GM18520 (cell line): Measurements from ENCODE around the gene ABCC5.
"Not testable (repeated sequence)": the region's sequence is repeated elsewhere in the genome, so short reads cannot be mapped to it uniquely, and the experiment has no call there.

Experiments used
- ATAC-seq: cut with Tn5 transposase; IDR thresholded peaks from one replicate; pipeline ENCODE4 v1.9.1; 2021; ENCODE audit not compliant: unreplicated experiment

ABCC5 gene

GRCh38 chr3:183896184-183896583, 121.5 kb downstream of the ABCC5 start:
- no peak for ATAC-seq

GRCh38 chr3:183895774-183896173, 121.9 kb downstream of the ABCC5 start:
- ATAC-seq = no peak

- ATAC-seq = no peak
Measured at GRCh38 chr3:183895296-183895695, 122.4 kb downstream of the ABCC5 start.

GRCh38 chr3:183892610-183893214, 125.0 kb downstream of the ABCC5 start:
- no peak for ATAC-seq

GRCh38 chr3:183885766-183886165, 131.9 kb downstream of the ABCC5 start:
- ATAC-seq = no peak

GRCh38 chr3:183884427-183885296, 133.0 kb downstream of the ABCC5 start, which contains the start of gene PARL:
Gene PARL, minus strand, starts transcription at chr3:183884880. Its CDS starts 34 bp downstream, at chr3:183884846.
- ATAC-seq = peak; percentile 100

GRCh38 chr3:183884097-183884426, 133.6 kb downstream of the ABCC5 start:
- ATAC-seq = no peak

GRCh38 chr3:183883291-183884096, 134.2 kb downstream of the ABCC5 start:
- ATAC-seq = no peak

GRCh38 chr3:183880121-183880520, 137.6 kb downstream of the ABCC5 start:
- no peak for ATAC-seq

- ATAC-seq = no peak
Measured at GRCh38 chr3:183879243-183879642, 138.4 kb downstream of the ABCC5 start.

GRCh38 chr3:183878071-183878470, 139.6 kb downstream of the ABCC5 start:
- no peak for ATAC-seq

GRCh38 chr3:183877227-183877626, 140.5 kb downstream of the ABCC5 start:
- ATAC-seq = not testable (repeated sequence)

GRCh38 chr3:183875411-183875810, 142.3 kb downstream of the ABCC5 start:
- ATAC-seq = no peak

GRCh38 chr3:183873914-183874313, 143.8 kb downstream of the ABCC5 start:
- ATAC-seq = no peak

GRCh38 chr3:183871541-183871940, 146.1 kb downstream of the ABCC5 start:
- no peak for ATAC-seq

- no peak for ATAC-seq
Measured at GRCh38 chr3:183870563-183870962, 147.1 kb downstream of the ABCC5 start.
